ENCODE results near the gene LRRC3. TPM values are rescaled to one million over a fixed set of nuclear protein-coding genes. Genes with fewer than 3 reads are reported as not detected.

LRRC3 gene
- total RNA-seq, 1 experiment from 2014 or later = 0.40 TPM

DNA sequence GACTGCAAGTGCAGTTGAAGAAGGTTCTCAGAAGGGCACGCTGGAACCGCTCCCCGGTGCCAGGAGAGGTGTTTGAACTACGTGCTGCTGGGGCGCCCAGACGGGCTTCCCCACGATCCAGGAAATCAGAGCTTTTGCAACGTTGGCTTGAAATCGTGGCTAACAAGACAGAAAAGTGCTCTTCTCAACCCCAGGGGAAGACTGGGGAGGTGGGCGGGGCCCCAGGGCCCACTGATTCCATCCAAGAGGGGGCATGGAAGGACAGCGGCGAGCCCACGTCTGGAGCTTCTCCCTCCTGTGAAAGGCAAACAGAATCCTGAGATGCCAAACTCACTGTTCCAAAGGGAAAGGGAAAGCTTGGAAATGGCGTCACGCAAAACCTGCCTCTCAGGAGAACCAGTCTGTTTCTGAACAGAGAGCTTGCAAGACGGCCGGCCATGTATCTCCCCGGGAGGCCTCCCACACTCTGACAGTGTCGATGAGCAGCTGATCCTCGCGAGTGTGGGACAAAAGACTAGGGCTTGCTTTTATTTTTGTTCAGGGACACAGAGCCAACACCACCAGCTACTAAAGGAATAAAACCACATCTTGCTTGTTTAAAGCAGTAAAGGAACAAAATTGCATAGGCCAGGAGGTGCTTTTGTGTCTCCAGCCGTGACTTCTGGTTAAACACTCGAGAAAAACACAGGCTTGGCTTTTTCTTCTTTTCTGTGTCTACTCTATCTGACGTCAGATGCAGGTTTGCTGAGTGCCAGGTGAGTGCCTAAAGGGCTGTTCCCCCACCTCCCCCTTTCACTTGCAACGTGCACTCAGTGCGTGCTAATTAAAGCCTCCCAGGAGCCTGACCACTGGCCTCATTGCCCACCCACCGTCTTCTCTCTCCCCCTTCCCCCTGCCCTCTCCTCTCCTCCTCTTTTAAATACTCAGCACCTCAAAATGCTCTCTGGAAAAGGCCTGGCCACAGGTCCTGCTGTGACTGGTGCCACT lies 41.5 kb downstream of the LRRC3 start:
- no peaks in the 10 kb centered on the region for H3K36me3 Mint-ChIP-seq (ENCODE audit: insufficient read depth, unreplicated experiment)
- DNase-seq = no peak
- H3K4me3 Mint-ChIP-seq (ENCODE audit: low read depth, unreplicated experiment) = no peak overlapping the region
- intact Hi-C loops (cut with micrococcal nuclease; ENCODE audit: unreplicated experiment) = no loop called here
- no TSS peak for BruUV-seq (replicated peaks)
- H3K4me1 Mint-ChIP-seq (ENCODE audit: low read depth, unreplicated experiment) = no peaks in the 10 kb centered on the region
- H3K27ac Mint-ChIP-seq (ENCODE audit: unreplicated experiment) = no peak overlapping the region
- peaks cover 7% of the 10 kb centered on the region for H3K9me3 Mint-ChIP-seq (ENCODE audit: low read depth, unreplicated experiment)
- CTCF ChIA-PET = no interaction called here
- TF ChIP-seq, protein P1, sequence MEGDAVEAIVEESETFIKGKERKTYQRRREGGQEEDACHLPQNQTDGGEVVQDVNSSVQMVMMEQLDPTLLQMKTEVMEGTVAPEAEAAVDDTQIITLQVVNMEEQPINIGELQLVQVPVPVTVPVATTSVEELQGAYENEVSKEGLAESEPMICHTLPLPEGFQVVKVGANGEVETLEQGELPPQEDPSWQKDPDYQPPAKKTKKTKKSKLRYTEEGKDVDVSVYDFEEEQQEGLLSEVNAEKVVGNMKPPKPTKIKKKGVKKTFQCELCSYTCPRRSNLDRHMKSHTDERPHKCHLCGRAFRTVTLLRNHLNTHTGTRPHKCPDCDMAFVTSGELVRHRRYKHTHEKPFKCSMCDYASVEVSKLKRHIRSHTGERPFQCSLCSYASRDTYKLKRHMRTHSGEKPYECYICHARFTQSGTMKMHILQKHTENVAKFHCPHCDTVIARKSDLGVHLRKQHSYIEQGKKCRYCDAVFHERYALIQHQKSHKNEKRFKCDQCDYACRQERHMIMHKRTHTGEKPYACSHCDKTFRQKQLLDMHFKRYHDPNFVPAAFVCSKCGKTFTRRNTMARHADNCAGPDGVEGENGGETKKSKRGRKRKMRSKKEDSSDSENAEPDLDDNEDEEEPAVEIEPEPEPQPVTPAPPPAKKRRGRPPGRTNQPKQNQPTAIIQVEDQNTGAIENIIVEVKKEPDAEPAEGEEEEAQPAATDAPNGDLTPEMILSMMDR (IDR thresholded peaks at IDR 0.05; ENCODE audit: unreplicated experiment) = no peak
- H3K27me3 Mint-ChIP-seq (ENCODE audit: unreplicated experiment) = peaks cover 75% of the 10 kb centered on the region

DNA sequence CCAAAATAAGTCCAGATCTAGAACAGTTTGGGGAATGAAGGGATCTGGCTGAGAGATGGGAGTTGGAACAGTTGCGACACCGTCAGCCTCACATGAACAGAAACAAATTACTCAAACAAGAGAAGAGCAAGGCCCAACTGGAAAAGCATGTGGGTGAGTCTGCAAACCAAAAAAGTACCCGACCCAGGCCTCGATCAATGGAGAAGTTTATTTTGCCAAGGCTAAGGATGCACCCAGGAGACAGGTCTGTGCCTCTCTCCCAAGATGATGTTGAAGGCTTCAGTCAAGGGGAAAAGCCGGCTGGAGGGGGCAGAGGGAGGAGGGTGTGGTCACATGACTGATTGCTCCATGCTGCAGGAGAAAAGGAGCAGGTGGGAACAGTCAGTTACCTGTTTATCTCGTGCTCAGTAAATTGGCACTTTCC lies 42.4 kb downstream of the LRRC3 start:
- TF ChIP-seq, protein P1 (IDR thresholded peaks at IDR 0.05; ENCODE audit: unreplicated experiment) = no peak
- Mint-ChIP-seq H3K9me3 (ENCODE audit: low read depth, unreplicated experiment) (peaks cover 5% of the 10 kb centered on the region), H3K27ac (ENCODE audit: unreplicated experiment) (no peak overlapping the region), H3K4me1 (ENCODE audit: low read depth, unreplicated experiment) (no peaks in the 10 kb centered on the region), H3K27me3 (ENCODE audit: unreplicated experiment) (peaks cover 67% of the 10 kb centered on the region), H3K4me3 (ENCODE audit: low read depth, unreplicated experiment) (no peak overlapping the region), H3K36me3 (ENCODE audit: insufficient read depth, unreplicated experiment) (no peaks in the 10 kb centered on the region)
- DNase-seq = no peak
- intact Hi-C loops (cut with micrococcal nuclease; ENCODE audit: unreplicated experiment) = no loop called here
- CTCF ChIA-PET = no interaction called here
- no TSS peak for BruUV-seq (replicated peaks)

DNA sequence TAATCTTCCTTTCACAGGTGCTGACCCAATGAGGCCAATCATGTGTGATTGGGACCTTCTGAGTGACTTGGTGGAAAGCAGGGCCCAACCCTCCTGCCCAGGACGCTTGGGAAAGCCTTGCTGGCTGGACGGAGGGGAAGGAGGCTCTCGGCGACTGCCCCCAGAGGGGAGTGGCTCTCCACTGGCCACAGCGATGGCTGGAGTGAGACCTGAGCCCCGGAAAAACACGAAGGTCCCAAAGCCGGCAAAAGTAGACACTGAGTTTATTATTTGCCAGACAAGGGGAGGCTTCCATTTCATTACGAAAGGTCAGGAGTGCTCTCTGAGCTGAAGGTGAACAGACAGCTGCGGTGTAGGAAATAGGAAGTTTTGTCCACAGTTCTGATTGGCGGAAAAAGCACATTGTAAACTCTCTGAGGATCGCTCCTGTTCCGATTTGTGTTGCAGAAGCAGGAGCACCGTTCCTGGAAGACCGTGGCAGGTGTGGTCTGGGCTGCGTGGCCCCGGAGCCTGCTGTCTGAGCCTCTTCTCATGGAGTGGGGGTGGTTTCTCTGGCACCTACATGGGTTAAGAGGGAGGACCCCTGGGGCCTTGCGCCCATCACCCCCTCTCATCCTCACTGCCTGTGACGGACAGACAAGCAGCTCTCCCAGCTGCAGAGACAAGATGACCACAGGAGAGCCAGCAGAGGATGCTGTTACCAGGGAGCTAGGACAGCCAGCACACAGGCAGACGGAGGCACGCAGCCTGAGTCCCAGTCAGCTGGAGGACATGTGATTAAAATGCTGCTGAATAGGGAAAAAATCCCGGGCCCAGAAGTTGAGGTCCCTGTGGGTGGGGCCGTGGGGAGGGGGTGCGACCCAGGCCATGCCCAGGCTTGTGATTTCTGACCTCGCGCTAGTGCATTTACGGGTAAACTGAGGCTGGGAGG lies 43.2 kb downstream of the LRRC3 start:
- no peak overlapping the region for H3K4me3 Mint-ChIP-seq (ENCODE audit: low read depth, unreplicated experiment)
- H3K27me3 Mint-ChIP-seq (ENCODE audit: unreplicated experiment) = peaks cover 59% of the 10 kb centered on the region
- H3K27ac Mint-ChIP-seq (ENCODE audit: unreplicated experiment) = no peak overlapping the region
- CTCF ChIA-PET = no interaction called here
- intact Hi-C loops (cut with micrococcal nuclease; ENCODE audit: unreplicated experiment) = no loop called here
- no peaks in the 10 kb centered on the region for H3K36me3 Mint-ChIP-seq (ENCODE audit: insufficient read depth, unreplicated experiment)
- no peaks in the 10 kb centered on the region for H3K4me1 Mint-ChIP-seq (ENCODE audit: low read depth, unreplicated experiment)
- TF ChIP-seq, protein P1 (IDR thresholded peaks at IDR 0.05; ENCODE audit: unreplicated experiment) = no peak
- DNase-seq = no peak
- no TSS peak for BruUV-seq (replicated peaks)
- H3K9me3 Mint-ChIP-seq (ENCODE audit: low read depth, unreplicated experiment) = no peaks in the 10 kb centered on the region

DNA sequence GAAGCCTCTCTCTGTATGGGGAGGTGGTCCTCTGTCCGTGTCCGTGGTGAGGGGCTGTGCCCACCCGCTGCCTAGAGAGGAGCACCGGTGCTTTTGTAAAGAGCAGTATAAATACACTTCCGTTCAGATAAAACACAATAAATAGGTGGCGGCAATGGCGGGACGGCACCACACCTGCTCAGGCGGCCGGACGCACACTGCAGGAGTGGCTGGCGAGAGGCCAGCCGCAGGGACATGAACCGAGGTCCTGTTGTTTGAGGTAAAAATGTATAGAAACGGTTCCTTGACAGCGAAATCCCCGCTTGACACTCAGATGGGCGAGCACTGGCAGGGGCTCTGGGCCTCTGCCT lies 43.9 kb downstream of the LRRC3 start:
- Mint-ChIP-seq H3K27ac (ENCODE audit: unreplicated experiment) (no peak overlapping the region), H3K9me3 (ENCODE audit: low read depth, unreplicated experiment) (no peaks in the 10 kb centered on the region), H3K36me3 (ENCODE audit: insufficient read depth, unreplicated experiment) (no peaks in the 10 kb centered on the region), H3K4me1 (ENCODE audit: low read depth, unreplicated experiment) (no peaks in the 10 kb centered on the region), H3K27me3 (ENCODE audit: unreplicated experiment) (peaks cover 57% of the 10 kb centered on the region), H3K4me3 (ENCODE audit: low read depth, unreplicated experiment) (no peak overlapping the region)
- no TSS peak for BruUV-seq (replicated peaks)
- intact Hi-C loops (cut with micrococcal nuclease; ENCODE audit: unreplicated experiment) = no loop called here
- TF ChIP-seq, protein P1 (IDR thresholded peaks at IDR 0.05; ENCODE audit: unreplicated experiment) = no peak
- no peak for DNase-seq
- CTCF ChIA-PET = no interaction called here
